Left ventricle myocardium inferior (tissue), 1 donor: ENCODE measurements around the gene BTBD9. TPM values are rescaled to one million over a fixed set of nuclear protein-coding genes. Genes with fewer than 3 reads are reported as not detected.
A peak's percentile ranks its signal among the peaks of the same experiment; 100 is the strongest.

Experiments
- DNase-seq: peaks from one replicate; pipeline ENCODE4 v3.0.0-alpha.2; 2020
- H3K27ac ChIP-seq: fragments of 200-600 bp; replicated peaks from 2 replicates; pipeline ENCODE4 v1.8.0; 2021
- H3K27me3 ChIP-seq: fragments of 200-600 bp; 2 replicates; pipeline ENCODE4 v1.8.0; 2021; ENCODE audit warnings: low read depth
- H3K36me3 ChIP-seq: fragments of 200-600 bp; 2 replicates; pipeline ENCODE4 v1.8.0; 2021
- H3K4me1 ChIP-seq: fragments of 200-600 bp; 2 replicates; pipeline ENCODE4 v1.8.0; 2021
- H3K4me3 ChIP-seq: fragments of 200-600 bp; 2 replicates; pipeline ENCODE4 v1.8.0; 2021; ENCODE audit warnings: mild to moderate bottlenecking, moderate library complexity
- H3K9me3 ChIP-seq: fragments of 200-600 bp; replicated peaks from 2 replicates; pipeline ENCODE4 v1.8.0; 2021
- CTCF ChIP-seq: fragments of 200-600 bp; IDR thresholded peaks from 2 replicates; pipeline ENCODE4 v1.8.0; 2021; ENCODE audit warnings: antibody characterized with exemption, mild to moderate bottlenecking, borderline replicate concordance
- intact Hi-C: fragments of 100-400 bp; cut with micrococcal nuclease; formaldehyde crosslinking; loops from one replicate; pipeline ENCODE4 v1.11.0; 2022
- total RNA-seq: library from RNA; stranded (reverse); fragmentation: NEBNext Ultra II Directional; extraction: Animal tissue kit (Norgen Biotek cat#: 25700); gene quantifications from one replicate; pipeline ENCODE4 v1.2.1, GENCODE V29; 2021
- donor health status: DM: no; HTN: yes; CAD: no; lungs with severe emphysema.

BTBD9 gene
- total RNA-seq, 1 donor from 2014 or later: 16.5 TPM

GRCh38 chr6:38571721-38572120, 68.0 kb downstream of the BTBD9 start:
- TF ChIP-seq CTCF: no peak
- intact Hi-C loops: no loop called here
- H3K9me3 ChIP-seq: no peaks in the 10 kb centered on the region

GRCh38 chr6:38570750-38571149, 69.0 kb downstream of the BTBD9 start:
- intact Hi-C loops: no loop called here

More at GRCh38 chr6:38571721-38572120, 68.0 kb downstream of the BTBD9 start:
- Histone ChIP-seq H3K4me1 (peaks cover 22% of the 10 kb centered on the region), H3K27me3 (no peaks in the 10 kb centered on the region), H3K27ac (no peak overlapping the region), H3K36me3 (peaks cover 11% of the 10 kb centered on the region), H3K4me3 (no peak overlapping the region)
- DNase-seq: no peak

GRCh38 chr6:38567436-38567835, 72.3 kb downstream of the BTBD9 start:
- Histone ChIP-seq H3K4me1 (peaks cover 22% of the 10 kb centered on the region), H3K4me3 (no peak overlapping the region), H3K27me3 (no peaks in the 10 kb centered on the region), H3K36me3 (no peaks in the 10 kb centered on the region), H3K27ac (no peak overlapping the region), H3K9me3 (no peaks in the 10 kb centered on the region)
- DNase-seq: peak; percentile 82
- TF ChIP-seq CTCF: no peak
- intact Hi-C loops: no loop called here

More at GRCh38 chr6:38570750-38571149, 69.0 kb downstream of the BTBD9 start:
- Histone ChIP-seq H3K27ac (no peak overlapping the region), H3K36me3 (peaks cover 11% of the 10 kb centered on the region), H3K4me1 (peaks cover 22% of the 10 kb centered on the region), H3K9me3 (no peaks in the 10 kb centered on the region), H3K4me3 (no peak overlapping the region), H3K27me3 (no peaks in the 10 kb centered on the region)
- peak; percentile 47 for TF ChIP-seq CTCF
- DNase-seq: no peak

GRCh38 chr6:38566295-38567030, 73.3 kb downstream of the BTBD9 start:
- no peaks in the 10 kb centered on the region for H3K27me3 ChIP-seq
- peaks cover 13% of the 10 kb centered on the region for H3K4me1 ChIP-seq
- H3K36me3 ChIP-seq: no peaks in the 10 kb centered on the region
- H3K9me3 ChIP-seq: no peaks in the 10 kb centered on the region
- intact Hi-C loops: no loop called here
- no peak overlapping the region for H3K27ac ChIP-seq
- DNase-seq: no peak
- TF ChIP-seq CTCF: no peak
- no peak overlapping the region for H3K4me3 ChIP-seq

GRCh38 chr6:38564301-38564700, 75.4 kb downstream of the BTBD9 start:
- TF ChIP-seq CTCF: no peak
- no peak overlapping the region for H3K4me3 ChIP-seq
- no peaks in the 10 kb centered on the region for H3K27me3 ChIP-seq
- no peak overlapping the region for H3K27ac ChIP-seq
- intact Hi-C loops: no loop called here
- no peak for DNase-seq
- H3K36me3 ChIP-seq: no peaks in the 10 kb centered on the region
- no peaks in the 10 kb centered on the region for H3K9me3 ChIP-seq
- H3K4me1 ChIP-seq: peaks cover 13% of the 10 kb centered on the region
